GM12873 (cell line): ENCODE results near the gene SIRPB2.

Experiments used
- CTCF ChIP-seq: IDR thresholded peaks from 2 replicates; pipeline ENCODE4 v1.5.1; 2012; ENCODE audit warnings: low read depth, mild to moderate bottlenecking, moderate library complexity, low read length, control low read depth; ENCODE audit not compliant: insufficient read depth; ENCODE audit errors: missing control alignments

SIRPB2 gene

GRCh38 chr20:1489764-1490436, 1.3 kb downstream of the SIRPB2 start:
- TF ChIP-seq CTCF = no peak

GRCh38 chr20:1489325-1489724, 1.9 kb downstream of the SIRPB2 start:
- no peak for TF ChIP-seq CTCF

GRCh38 chr20:1486566-1486965, 4.7 kb downstream of the SIRPB2 start:
- TF ChIP-seq CTCF = no peak

GRCh38 chr20:1484438-1485116, 6.6 kb downstream of the SIRPB2 start:
- TF ChIP-seq CTCF = no peak

GRCh38 chr20:1479831-1480595, 11.2 kb downstream of the SIRPB2 start:
- no peak for TF ChIP-seq CTCF

GRCh38 chr20:1478566-1478965, 12.7 kb downstream of the SIRPB2 start:
- TF ChIP-seq CTCF = no peak

- TF ChIP-seq CTCF = no peak
These were observed 13.2 kb downstream of the SIRPB2 start for GRCh38 chr20:1477896-1478490.
